DND-41 (cell line): ENCODE measurements around the gene JAKMIP1.

Experiments used
- ATAC-seq: fragments of 200-7000 bp; cut with Tn5 transposase; 3 replicates; pipeline ENCODE4 v1.9.1; 2021; ENCODE audit warnings: low read depth; ENCODE audit not compliant: insufficient read depth
- DNase-seq: peaks from one replicate; pipeline ENCODE4 v3.0.0-alpha.2; 2020
- H2AFZ ChIP-seq: 2 replicates; pipeline ENCODE4 v1.6.0; 2012; ENCODE audit warnings: low read depth, low read length
- H3K27ac ChIP-seq: 2 replicates; pipeline ENCODE4 v1.5.1; 2012; ENCODE audit warnings: low read length, inconsistent platforms
- H3K27me3 ChIP-seq: fragments of 200-600 bp; sonication (generic); 2 replicates; pipeline ENCODE4 v1.6.0; 2012; ENCODE audit warnings: low read length, mild to moderate bottlenecking, inconsistent platforms; ENCODE audit not compliant: insufficient read depth, poor library complexity
- H3K36me3 ChIP-seq: 2 replicates; pipeline ENCODE4 v1.5.1; 2012; ENCODE audit warnings: low read length, inconsistent platforms; ENCODE audit not compliant: insufficient read depth
- H3K4me1 ChIP-seq: 2 replicates; pipeline ENCODE4 v1.5.1; 2012; ENCODE audit warnings: mild to moderate bottlenecking, low read length; ENCODE audit not compliant: insufficient read depth
- H3K4me2 ChIP-seq: 2 replicates; pipeline ENCODE4 v1.6.0; 2012; ENCODE audit warnings: mild to moderate bottlenecking, moderate library complexity, low read length, inconsistent platforms; ENCODE audit not compliant: insufficient read depth
- H3K4me3 ChIP-seq, 2 experiments: fragments of 200-600 bp in 1 of 2; shearing (Covaris generic) in 1 of 2; 2 replicates each; pipeline ENCODE4 v1.5.1; 2012 to 2016; ENCODE audit warnings: inconsistent platforms in 2 of 2, low read length in 2 of 2, mild to moderate bottlenecking in 2 of 2, low read depth in 1 of 2, moderate library complexity in 1 of 2
- H3K79me2 ChIP-seq: 2 replicates; pipeline ENCODE4 v1.6.0; 2012; ENCODE audit warnings: low read length, inconsistent platforms; ENCODE audit not compliant: insufficient read depth
- H3K9ac ChIP-seq: 2 replicates; pipeline ENCODE4 v1.6.0; 2012; ENCODE audit warnings: low read depth, mild to moderate bottlenecking, inconsistent platforms, low read length, moderate library complexity
- H3K9me3 ChIP-seq: 2 replicates; pipeline ENCODE4 v1.5.1; 2012; ENCODE audit warnings: low read length, moderate library complexity, mild to moderate bottlenecking, inconsistent platforms; ENCODE audit not compliant: insufficient read depth, severe bottlenecking
- H4K20me1 ChIP-seq: 2 replicates; pipeline ENCODE4 v1.6.0; 2012; ENCODE audit warnings: low read length; ENCODE audit not compliant: insufficient read depth
- CTCF ChIP-seq: IDR thresholded peaks from 2 replicates; pipeline ENCODE4 v1.5.1; 2012; ENCODE audit warnings: borderline replicate concordance, low read length, moderate library complexity, mild to moderate bottlenecking; ENCODE audit not compliant: poor library complexity, severe bottlenecking; ENCODE audit errors: extremely low read depth
- EZH2 ChIP-seq: IDR thresholded peaks from 3 replicates; pipeline ENCODE4 v1.6.1; 2012; ENCODE audit warnings: borderline replicate concordance, low read depth, mild to moderate bottlenecking, moderate library complexity, low read length, inconsistent platforms; ENCODE audit not compliant: severe bottlenecking

The JAKMIP1 gene

GRCh38 chr4:6132716-6133115, 67.6 kb downstream of the JAKMIP1 start:
- Histone ChIP-seq H3K27me3 (no peaks in the 10 kb centered on the region), H3K4me1 (no peaks in the 10 kb centered on the region), H3K79me2 (no peaks in the 10 kb centered on the region), H3K9ac (no peak overlapping the region), H3K9me3 (no peaks in the 10 kb centered on the region), H4K20me1 (no peaks in the 10 kb centered on the region; the same call in 1 of the 2 replicates), H3K27ac (no peak overlapping the region), H3K4me2 (no peak overlapping the region), H3K4me3 (no peak overlapping the region), H3K36me3 (no peaks in the 10 kb centered on the region), H2AFZ (no peak overlapping the region)
- TF ChIP-seq EZH2 (no peak), CTCF (no peak)
- ATAC-seq (no peak), DNase-seq (no peak)

- Histone ChIP-seq H2AFZ (no peak overlapping the region), H3K9me3 (no peaks in the 10 kb centered on the region), H3K36me3 (no peaks in the 10 kb centered on the region), H3K4me1 (no peaks in the 10 kb centered on the region), H3K27me3 (no peaks in the 10 kb centered on the region), H3K4me2 (no peak overlapping the region), H3K9ac (no peak overlapping the region), H3K79me2 (no peaks in the 10 kb centered on the region), H4K20me1 (no peaks in the 10 kb centered on the region; the same call in none of the 2 replicates), H3K27ac (no peak overlapping the region), H3K4me3 (no peak overlapping the region)
- TF ChIP-seq EZH2 (no peak), CTCF (no peak)
- no peak for ATAC-seq
- DNase-seq, result no peak
These were observed 72.0 kb downstream of the JAKMIP1 start for GRCh38 chr4:6128221-6128850.

DNA sequence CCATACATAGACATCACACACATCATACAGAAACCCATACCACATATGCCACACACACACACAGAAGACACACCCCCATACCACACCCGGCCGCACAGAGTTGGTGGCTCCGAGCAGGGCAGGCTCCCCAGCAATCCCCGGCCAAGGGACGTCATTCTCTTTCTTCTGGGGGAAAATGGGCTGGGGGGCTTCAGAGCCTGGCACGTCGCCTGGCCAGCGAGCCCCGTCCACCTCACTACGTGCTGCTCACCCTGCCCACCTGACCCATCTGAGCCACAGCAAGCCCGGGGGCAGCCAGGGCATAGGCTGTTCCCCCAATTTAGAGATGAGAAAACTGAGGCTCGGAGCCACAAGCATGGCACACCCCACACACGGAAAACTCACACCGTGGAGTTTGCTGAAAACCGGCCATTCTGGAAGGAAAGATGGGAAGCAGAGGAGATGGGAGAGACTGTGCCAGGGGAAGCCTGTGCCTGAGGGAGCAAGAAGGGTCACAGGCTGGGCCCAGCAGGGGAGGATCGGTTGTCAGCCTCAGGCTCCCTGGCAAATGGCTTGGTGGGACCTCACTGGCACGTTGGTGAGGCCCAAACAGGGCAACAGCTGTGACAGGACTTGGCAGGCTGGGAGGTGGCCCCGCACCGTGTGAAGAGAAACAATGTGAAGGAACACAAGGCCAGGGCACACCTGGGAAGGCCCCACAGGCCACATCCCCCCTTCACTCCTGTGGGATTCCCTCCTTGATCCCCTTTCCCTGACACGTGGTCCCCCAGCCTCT, 73.2 kb downstream of the JAKMIP1 start:
- TF ChIP-seq CTCF (no peak), EZH2 (no peak)
- H3K9me3 ChIP-seq, result no peaks in the 10 kb centered on the region
- H3K4me3 ChIP-seq, result no peak overlapping the region
- H3K4me1 ChIP-seq, result no peaks in the 10 kb centered on the region
- H3K9ac ChIP-seq, result no peak overlapping the region
- no peaks in the 10 kb centered on the region for H3K27me3 ChIP-seq
- H3K27ac ChIP-seq, result no peak overlapping the region
- DNase-seq (no peak), ATAC-seq (0 out of 3 replicates have a peak, but pooled peaks have one; percentile 19)
- H4K20me1 ChIP-seq, result no peaks in the 10 kb centered on the region; the same call in none of the 2 replicates
- H3K79me2 ChIP-seq, result no peaks in the 10 kb centered on the region
- no peak overlapping the region for H3K4me2 ChIP-seq
- H3K36me3 ChIP-seq, result no peaks in the 10 kb centered on the region
- H2AFZ ChIP-seq, result no peak overlapping the region
